MM.1S (cell line): ENCODE results near the gene IQGAP2.

Experiments used
- EZH2 ChIP-seq: fragments of 300-600 bp; sonication (generic); optimal IDR thresholded peaks from 2 replicates; pipeline ENCODE3; 2017; ENCODE audit warnings: low read depth, mild to moderate bottlenecking, antibody characterized with exemption, low read length, mixed read lengths
- EZH2phosphoT487 ChIP-seq: fragments of 300-600 bp; sonication (generic); IDR thresholded peaks from 2 replicates; pipeline ENCODE4 v1.6.1; 2018; ENCODE audit warnings: antibody characterized with exemption, low read length
- TF ChIP-seq, protein P1 (sequence below): fragments of 300-600 bp; sonication (generic); IDR thresholded peaks from 2 replicates; pipeline ENCODE4 v1.5.1; 2016; ENCODE audit warnings: antibody characterized with exemption, low read length, mixed read lengths

GRCh38 chr5:76595755-76596481, 192.8 kb downstream of the IQGAP2 start:
- TF ChIP-seq, protein P1, sequence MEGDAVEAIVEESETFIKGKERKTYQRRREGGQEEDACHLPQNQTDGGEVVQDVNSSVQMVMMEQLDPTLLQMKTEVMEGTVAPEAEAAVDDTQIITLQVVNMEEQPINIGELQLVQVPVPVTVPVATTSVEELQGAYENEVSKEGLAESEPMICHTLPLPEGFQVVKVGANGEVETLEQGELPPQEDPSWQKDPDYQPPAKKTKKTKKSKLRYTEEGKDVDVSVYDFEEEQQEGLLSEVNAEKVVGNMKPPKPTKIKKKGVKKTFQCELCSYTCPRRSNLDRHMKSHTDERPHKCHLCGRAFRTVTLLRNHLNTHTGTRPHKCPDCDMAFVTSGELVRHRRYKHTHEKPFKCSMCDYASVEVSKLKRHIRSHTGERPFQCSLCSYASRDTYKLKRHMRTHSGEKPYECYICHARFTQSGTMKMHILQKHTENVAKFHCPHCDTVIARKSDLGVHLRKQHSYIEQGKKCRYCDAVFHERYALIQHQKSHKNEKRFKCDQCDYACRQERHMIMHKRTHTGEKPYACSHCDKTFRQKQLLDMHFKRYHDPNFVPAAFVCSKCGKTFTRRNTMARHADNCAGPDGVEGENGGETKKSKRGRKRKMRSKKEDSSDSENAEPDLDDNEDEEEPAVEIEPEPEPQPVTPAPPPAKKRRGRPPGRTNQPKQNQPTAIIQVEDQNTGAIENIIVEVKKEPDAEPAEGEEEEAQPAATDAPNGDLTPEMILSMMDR: no peak
- TF ChIP-seq EZH2: no peak
- TF ChIP-seq EZH2phosphoT487: no peak
